ENCODE measurements around the gene NINJ2. TPM values are rescaled to one million over a fixed set of nuclear protein-coding genes. Genes with fewer than 3 reads are reported as not detected.
A peak's percentile ranks its signal among the peaks of the same experiment; 100 is the strongest.

The NINJ2 gene
- total and polyA plus RNA-seq, 4 donors, result 5.8 to 28.4 (median 14.3) TPM

DNA sequence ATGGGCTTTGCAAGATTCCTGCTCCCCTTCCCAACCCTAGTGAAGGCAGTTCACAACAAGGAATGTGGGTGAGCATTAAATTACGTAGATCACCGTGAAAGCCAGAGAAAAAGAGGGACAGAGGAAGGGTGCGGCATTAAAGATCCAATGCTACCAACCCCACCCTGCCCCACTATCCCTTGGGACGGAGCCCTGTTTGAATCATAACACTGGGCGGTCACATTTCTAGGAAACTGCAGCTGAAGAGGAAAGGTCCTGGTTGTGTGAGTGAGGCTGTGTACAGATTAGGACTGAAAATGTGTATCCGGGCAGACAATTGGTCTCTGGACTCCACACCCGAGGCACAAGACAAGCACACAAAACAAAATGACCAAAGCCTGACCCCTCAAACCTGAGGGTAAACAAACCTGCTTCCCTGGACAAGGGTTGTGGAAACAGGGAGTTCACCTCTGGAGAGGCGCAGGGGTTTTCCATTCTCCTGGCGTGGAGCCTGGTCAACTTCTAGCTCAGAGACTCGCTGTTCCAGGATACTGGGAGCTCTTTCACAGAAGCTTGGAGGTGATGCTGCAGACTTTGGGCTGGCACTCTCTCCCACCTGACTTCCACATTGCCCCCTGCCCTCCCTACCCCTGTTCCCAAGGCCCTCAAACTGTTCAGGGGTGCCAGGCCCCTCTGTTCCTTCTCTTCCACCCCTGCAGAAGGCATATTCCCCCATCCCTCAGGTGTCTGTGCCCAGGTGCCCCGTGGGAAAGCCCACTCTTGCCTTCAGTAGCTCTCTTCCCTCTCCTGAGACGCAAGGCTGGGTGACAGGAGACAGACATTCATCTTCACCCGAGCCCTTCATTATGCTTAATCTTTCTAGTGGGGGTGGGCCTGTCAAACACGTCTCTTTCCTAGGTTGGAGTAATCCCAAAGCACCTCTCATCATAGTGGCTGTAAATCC is 16.5 kb downstream of the NINJ2 start:
- Histone ChIP-seq H3K4me3 (no peak overlapping the region), H3K4me1 (ENCODE audit: control insufficient read depth in 5 of 5, insufficient read depth in 5 of 5, low read length in 5 of 5) (peaks cover 10 to 27% (median 14%) of the 10 kb centered on the region in 5 donors)
- DNase-seq, result no peak

DNA sequence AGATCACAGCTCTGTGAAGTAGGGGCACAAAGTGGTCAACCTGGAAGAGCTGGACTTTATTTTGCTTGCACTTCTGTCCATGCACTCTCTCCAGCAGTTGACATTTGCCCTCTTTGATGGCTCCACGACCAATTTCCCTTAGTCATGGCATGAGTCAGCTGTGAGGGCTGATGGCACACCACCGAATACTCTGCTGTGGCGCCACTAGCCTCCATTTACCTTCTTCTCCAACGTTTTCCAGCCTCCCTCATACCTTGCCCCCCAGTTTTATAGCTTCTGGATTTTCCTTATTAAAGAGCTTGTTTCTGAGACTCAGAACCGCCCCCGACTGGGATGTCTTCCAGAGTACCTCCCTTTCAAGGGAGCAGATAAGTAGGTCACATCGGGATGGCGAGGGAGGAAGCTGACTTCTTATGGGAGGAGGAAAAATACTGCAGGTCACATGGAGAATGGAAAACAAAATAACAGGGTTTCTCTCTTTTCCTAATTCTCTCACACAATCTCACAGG is 17.6 kb downstream of the NINJ2 start:
- Histone ChIP-seq H3K27me3 (ENCODE audit: control insufficient read depth in 3 of 3, insufficient read depth in 3 of 3, low read length in 2 of 3) (no peaks in the 10 kb centered on the region), H3K36me3 (ENCODE audit: control insufficient read depth in 4 of 4, insufficient read depth in 4 of 4, low read length in 4 of 4) (no peaks in the 10 kb centered on the region), H3K9me3 (ENCODE audit: control insufficient read depth in 4 of 4, insufficient read depth in 3 of 4, low read length in 3 of 4) (no peaks in the 10 kb centered on the region), H3K27ac (ENCODE audit: low read depth in 1 of 2, low read length in 1 of 2) (peak overlapping the region; percentile 77 to 98), H3K4me3 (no peak overlapping the region), H3K9ac (ENCODE audit: insufficient read depth in 1 of 2, low read length in 2 of 2) (peak overlapping the region in 1 of 2 donors; percentile 38), H3K4me1 (ENCODE audit: control insufficient read depth in 5 of 5, insufficient read depth in 5 of 5, low read length in 5 of 5) (peaks cover 10 to 27% (median 14%) of the 10 kb centered on the region in 5 donors)
- TF ChIP-seq, protein P1, sequence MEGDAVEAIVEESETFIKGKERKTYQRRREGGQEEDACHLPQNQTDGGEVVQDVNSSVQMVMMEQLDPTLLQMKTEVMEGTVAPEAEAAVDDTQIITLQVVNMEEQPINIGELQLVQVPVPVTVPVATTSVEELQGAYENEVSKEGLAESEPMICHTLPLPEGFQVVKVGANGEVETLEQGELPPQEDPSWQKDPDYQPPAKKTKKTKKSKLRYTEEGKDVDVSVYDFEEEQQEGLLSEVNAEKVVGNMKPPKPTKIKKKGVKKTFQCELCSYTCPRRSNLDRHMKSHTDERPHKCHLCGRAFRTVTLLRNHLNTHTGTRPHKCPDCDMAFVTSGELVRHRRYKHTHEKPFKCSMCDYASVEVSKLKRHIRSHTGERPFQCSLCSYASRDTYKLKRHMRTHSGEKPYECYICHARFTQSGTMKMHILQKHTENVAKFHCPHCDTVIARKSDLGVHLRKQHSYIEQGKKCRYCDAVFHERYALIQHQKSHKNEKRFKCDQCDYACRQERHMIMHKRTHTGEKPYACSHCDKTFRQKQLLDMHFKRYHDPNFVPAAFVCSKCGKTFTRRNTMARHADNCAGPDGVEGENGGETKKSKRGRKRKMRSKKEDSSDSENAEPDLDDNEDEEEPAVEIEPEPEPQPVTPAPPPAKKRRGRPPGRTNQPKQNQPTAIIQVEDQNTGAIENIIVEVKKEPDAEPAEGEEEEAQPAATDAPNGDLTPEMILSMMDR (IDR thresholded peaks at IDR 0.05; ENCODE audit: control extremely low read depth, extremely low read depth), result no peak
- 24 to 47% methylated on average over 8 of the region's 8 CpGs for WGBS, 2 donors
- ATAC-seq (ENCODE audit: insufficient read depth, low FRiP score), result no peak
- peak in 2 of 3 donors; percentile 47 to 66 for DNase-seq

More for the DNA sequence above, 16.5 kb downstream of the NINJ2 start:
- H3K27ac ChIP-seq (ENCODE audit: low read depth in 1 of 2, low read length in 1 of 2), result peak overlapping the region; percentile 77 to 98
- TF ChIP-seq, protein P1 (IDR thresholded peaks at IDR 0.05; ENCODE audit: control extremely low read depth, extremely low read depth), result no peak
- no peaks in the 10 kb centered on the region for H3K9me3 ChIP-seq (ENCODE audit: control insufficient read depth in 4 of 4, insufficient read depth in 3 of 4, low read length in 3 of 4)
- no peaks in the 10 kb centered on the region for H3K27me3 ChIP-seq (ENCODE audit: control insufficient read depth in 3 of 3, insufficient read depth in 3 of 3, low read length in 2 of 3)
- WGBS, 2 donors, result 48 to 82% methylated on average over 14 of the region's 14 CpGs
- no peak overlapping the region for H3K9ac ChIP-seq (ENCODE audit: insufficient read depth in 1 of 2, low read length in 2 of 2)
- peak; percentile 5 for ATAC-seq (ENCODE audit: insufficient read depth, low FRiP score)
- no peaks in the 10 kb centered on the region for H3K36me3 ChIP-seq (ENCODE audit: control insufficient read depth in 4 of 4, insufficient read depth in 4 of 4, low read length in 4 of 4)

DNA sequence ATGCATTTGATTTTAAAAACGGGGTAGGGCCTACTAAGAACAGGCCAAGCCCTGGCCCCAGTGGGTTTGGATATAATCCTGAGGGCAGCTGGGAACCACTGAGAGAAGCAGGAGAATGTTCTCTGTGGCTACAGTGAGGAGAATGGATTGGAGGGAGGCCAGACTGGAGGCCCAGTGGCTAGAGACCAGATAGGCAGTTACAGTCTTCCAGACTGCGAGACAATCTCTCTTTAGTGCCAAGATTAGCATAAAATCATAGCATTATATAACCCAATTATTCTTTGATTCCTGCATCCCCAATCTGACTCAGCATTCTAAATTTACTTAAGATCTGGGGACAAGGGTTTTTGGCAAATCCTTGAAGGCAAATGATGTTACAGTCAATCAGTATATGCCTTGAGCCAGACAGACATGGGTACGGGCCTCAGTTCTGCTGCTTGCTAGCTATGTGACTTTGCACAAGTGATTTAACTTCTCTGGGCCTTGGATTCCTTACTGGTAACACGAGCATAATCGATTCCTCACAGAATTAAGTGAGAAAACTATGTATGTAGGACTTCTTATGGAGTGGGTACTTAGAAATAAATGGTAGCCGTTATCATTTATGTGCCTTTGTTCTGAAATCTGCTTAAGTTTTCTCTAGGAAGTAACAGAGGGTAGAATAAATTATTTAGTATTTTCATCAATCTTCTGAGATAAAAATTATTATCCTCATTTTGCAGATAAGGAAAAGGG is 18.3 kb downstream of the NINJ2 start:
- TF ChIP-seq, protein P1 (IDR thresholded peaks at IDR 0.05; ENCODE audit: control extremely low read depth, extremely low read depth), result no peak
- Histone ChIP-seq H3K27ac (ENCODE audit: low read depth in 1 of 2, low read length in 1 of 2) (peak overlapping the region; percentile 49 to 98), H3K36me3 (ENCODE audit: control insufficient read depth in 4 of 4, insufficient read depth in 4 of 4, low read length in 4 of 4) (no peaks in the 10 kb centered on the region), H3K4me1 (ENCODE audit: control insufficient read depth in 5 of 5, insufficient read depth in 5 of 5, low read length in 5 of 5) (peaks cover 10 to 27% (median 17%) of the 10 kb centered on the region in 5 donors), H3K9ac (ENCODE audit: insufficient read depth in 1 of 2, low read length in 2 of 2) (peak overlapping the region in 1 of 2 donors; percentile 38), H3K4me3 (no peak overlapping the region), H3K9me3 (ENCODE audit: control insufficient read depth in 4 of 4, insufficient read depth in 3 of 4, low read length in 3 of 4) (no peaks in the 10 kb centered on the region), H3K27me3 (ENCODE audit: control insufficient read depth in 3 of 3, insufficient read depth in 3 of 3, low read length in 2 of 3) (no peaks in the 10 kb centered on the region)
- no peak for ATAC-seq (ENCODE audit: insufficient read depth, low FRiP score)
- DNase-seq, result no peak
- 68 to 84% methylated on average over 6 of the region's 6 CpGs for WGBS, 2 donors

Data from lung (tissue), 12 donors.